Measurements from ENCODE around the gene KCNK2.

DNA sequence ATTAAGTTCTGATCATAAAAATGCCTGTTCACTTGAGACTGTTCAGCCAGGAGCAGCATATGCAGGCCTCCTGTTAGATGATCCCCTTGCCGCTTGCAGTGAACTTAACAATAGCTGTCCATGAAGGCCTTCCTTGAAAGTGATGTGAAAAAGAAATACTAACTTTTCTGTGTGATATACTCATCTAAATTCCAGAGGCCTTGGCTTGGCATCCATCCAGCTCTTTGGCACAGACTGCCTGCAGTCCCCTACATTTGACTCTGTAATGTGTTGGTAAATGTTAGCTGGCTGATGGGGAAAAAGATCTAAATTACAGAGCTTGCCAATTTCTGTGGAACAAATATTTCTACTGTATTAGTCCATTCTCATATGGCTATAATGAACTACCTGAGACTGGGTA is 73.7 kb downstream of the KCNK2 start:
- TF ChIP-seq, protein P1, sequence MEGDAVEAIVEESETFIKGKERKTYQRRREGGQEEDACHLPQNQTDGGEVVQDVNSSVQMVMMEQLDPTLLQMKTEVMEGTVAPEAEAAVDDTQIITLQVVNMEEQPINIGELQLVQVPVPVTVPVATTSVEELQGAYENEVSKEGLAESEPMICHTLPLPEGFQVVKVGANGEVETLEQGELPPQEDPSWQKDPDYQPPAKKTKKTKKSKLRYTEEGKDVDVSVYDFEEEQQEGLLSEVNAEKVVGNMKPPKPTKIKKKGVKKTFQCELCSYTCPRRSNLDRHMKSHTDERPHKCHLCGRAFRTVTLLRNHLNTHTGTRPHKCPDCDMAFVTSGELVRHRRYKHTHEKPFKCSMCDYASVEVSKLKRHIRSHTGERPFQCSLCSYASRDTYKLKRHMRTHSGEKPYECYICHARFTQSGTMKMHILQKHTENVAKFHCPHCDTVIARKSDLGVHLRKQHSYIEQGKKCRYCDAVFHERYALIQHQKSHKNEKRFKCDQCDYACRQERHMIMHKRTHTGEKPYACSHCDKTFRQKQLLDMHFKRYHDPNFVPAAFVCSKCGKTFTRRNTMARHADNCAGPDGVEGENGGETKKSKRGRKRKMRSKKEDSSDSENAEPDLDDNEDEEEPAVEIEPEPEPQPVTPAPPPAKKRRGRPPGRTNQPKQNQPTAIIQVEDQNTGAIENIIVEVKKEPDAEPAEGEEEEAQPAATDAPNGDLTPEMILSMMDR (IDR thresholded peaks at IDR 0.05 in 2 of 3, conservative IDR thresholded peaks at IDR 0.05 in 1 of 3; ENCODE audit: control insufficient read depth in 2 of 3, extremely low read depth in 1 of 3, insufficient read depth in 1 of 3, low read depth in 3 of 3, low read length in 3 of 3) = no peak
- TF ChIP-seq EP300 (IDR thresholded peaks at IDR 0.05; ENCODE audit: borderline replicate concordance in 1 of 2, control insufficient read depth in 1 of 2, low read depth in 2 of 2, low read length in 2 of 2) (no peak), TAF1 (IDR thresholded peaks at IDR 0.05; ENCODE audit: borderline replicate concordance, low read depth, low read length) (no peak), STAT3 (IDR thresholded peaks at IDR 0.05; ENCODE audit: low read depth, low read length) (no peak), RFX5 (IDR thresholded peaks at IDR 0.05; ENCODE audit: low read depth, low read length) (no peak)

All from GM12878 (cell line).